Measurements from ENCODE around the gene DDX10.
"Not testable (repeated sequence)": the region's sequence is repeated elsewhere in the genome, so short reads cannot be mapped to it uniquely, and the experiment has no call there.

Gene DDX10

GRCh38 chr11:108793611-108794010, 128.7 kb downstream of the DDX10 start:
- no peak overlapping the region for H3K27ac ChIP-seq (ENCODE audit: low read depth, low read length)
- no peak overlapping the region for H3K4me3 ChIP-seq (ENCODE audit: low read length)
- no peaks in the 10 kb centered on the region for H3K27me3 ChIP-seq (ENCODE audit: control insufficient read depth, insufficient read depth, low read length)
- H3K36me3 ChIP-seq (ENCODE audit: control insufficient read depth, insufficient read depth, low read length), result no peaks in the 10 kb centered on the region
- no peak overlapping the region for H3K9ac ChIP-seq (ENCODE audit: low read length)
- H3K4me1 ChIP-seq (ENCODE audit: control insufficient read depth, insufficient read depth, low read length), result no peaks in the 10 kb centered on the region

- H3K36me3 ChIP-seq (ENCODE audit: control insufficient read depth, insufficient read depth, low read length), result no peaks in the 10 kb centered on the region
- H3K4me1 ChIP-seq (ENCODE audit: control insufficient read depth, insufficient read depth, low read length), result no peaks in the 10 kb centered on the region
- no peak overlapping the region for H3K4me3 ChIP-seq (ENCODE audit: low read length)
- H3K9ac ChIP-seq (ENCODE audit: low read length), result no peak overlapping the region
- H3K27ac ChIP-seq (ENCODE audit: low read depth, low read length), result no peak overlapping the region
- no peaks in the 10 kb centered on the region for H3K27me3 ChIP-seq (ENCODE audit: control insufficient read depth, insufficient read depth, low read length)
Observed at GRCh38 chr11:108796551-108796950, 131.7 kb downstream of the DDX10 start.

- Histone ChIP-seq H3K4me3 (ENCODE audit: low read length) (no peak overlapping the region), H3K9ac (ENCODE audit: low read length) (no peak overlapping the region), H3K4me1 (ENCODE audit: control insufficient read depth, insufficient read depth, low read length) (no peaks in the 10 kb centered on the region), H3K27ac (ENCODE audit: low read depth, low read length) (no peak overlapping the region), H3K36me3 (ENCODE audit: control insufficient read depth, insufficient read depth, low read length) (no peaks in the 10 kb centered on the region), H3K27me3 (ENCODE audit: control insufficient read depth, insufficient read depth, low read length) (no peaks in the 10 kb centered on the region)
Observed at GRCh38 chr11:108797578-108798100, 132.8 kb downstream of the DDX10 start.

- Histone ChIP-seq H3K36me3 (ENCODE audit: control insufficient read depth, insufficient read depth, low read length) (no peaks in the 10 kb centered on the region), H3K4me1 (ENCODE audit: control insufficient read depth, insufficient read depth, low read length) (no peaks in the 10 kb centered on the region), H3K9ac (ENCODE audit: low read length) (no peak overlapping the region), H3K4me3 (ENCODE audit: low read length) (no peak overlapping the region), H3K27ac (ENCODE audit: low read depth, low read length) (no peak overlapping the region), H3K27me3 (ENCODE audit: control insufficient read depth, insufficient read depth, low read length) (no peaks in the 10 kb centered on the region)
Observed at GRCh38 chr11:108802492-108802891, 137.6 kb downstream of the DDX10 start.

- Histone ChIP-seq H3K9ac (ENCODE audit: low read length) (no peak overlapping the region), H3K36me3 (ENCODE audit: control insufficient read depth, insufficient read depth, low read length) (no peaks in the 10 kb centered on the region), H3K4me3 (ENCODE audit: low read length) (no peak overlapping the region), H3K27ac (ENCODE audit: low read depth, low read length) (no peak overlapping the region), H3K4me1 (ENCODE audit: control insufficient read depth, insufficient read depth, low read length) (no peaks in the 10 kb centered on the region), H3K27me3 (ENCODE audit: control insufficient read depth, insufficient read depth, low read length) (no peaks in the 10 kb centered on the region)
Observed at GRCh38 chr11:108803776-108804175, 138.9 kb downstream of the DDX10 start.

GRCh38 chr11:108804511-108804910, 139.6 kb downstream of the DDX10 start:
- H3K36me3 ChIP-seq (ENCODE audit: control insufficient read depth, insufficient read depth, low read length), result no peaks in the 10 kb centered on the region
- no peak overlapping the region for H3K9ac ChIP-seq (ENCODE audit: low read length)
- no peak overlapping the region for H3K27ac ChIP-seq (ENCODE audit: low read depth, low read length)
- H3K4me3 ChIP-seq (ENCODE audit: low read length), result no peak overlapping the region
- no peaks in the 10 kb centered on the region for H3K27me3 ChIP-seq (ENCODE audit: control insufficient read depth, insufficient read depth, low read length)
- no peaks in the 10 kb centered on the region for H3K4me1 ChIP-seq (ENCODE audit: control insufficient read depth, insufficient read depth, low read length)

- Histone ChIP-seq H3K36me3 (ENCODE audit: control insufficient read depth, insufficient read depth, low read length) (no peaks in the 10 kb centered on the region), H3K27ac (ENCODE audit: low read depth, low read length) (no peak overlapping the region), H3K9ac (ENCODE audit: low read length) (no peak overlapping the region), H3K4me3 (ENCODE audit: low read length) (no peak overlapping the region), H3K27me3 (ENCODE audit: control insufficient read depth, insufficient read depth, low read length) (no peaks in the 10 kb centered on the region), H3K4me1 (ENCODE audit: control insufficient read depth, insufficient read depth, low read length) (no peaks in the 10 kb centered on the region)
Observed at GRCh38 chr11:108805030-108805429, 140.2 kb downstream of the DDX10 start.

- Histone ChIP-seq H3K27ac (ENCODE audit: low read depth, low read length) (no peak overlapping the region), H3K27me3 (ENCODE audit: control insufficient read depth, insufficient read depth, low read length) (no peaks in the 10 kb centered on the region), H3K36me3 (ENCODE audit: control insufficient read depth, insufficient read depth, low read length) (no peaks in the 10 kb centered on the region), H3K4me3 (ENCODE audit: low read length) (no peak overlapping the region), H3K9ac (ENCODE audit: low read length) (no peak overlapping the region), H3K4me1 (ENCODE audit: control insufficient read depth, insufficient read depth, low read length) (no peaks in the 10 kb centered on the region)
Observed at GRCh38 chr11:108807262-108807661, 142.4 kb downstream of the DDX10 start.

- Histone ChIP-seq H3K36me3 (ENCODE audit: control insufficient read depth, insufficient read depth, low read length) (no peaks in the 10 kb centered on the region), H3K4me3 (ENCODE audit: low read length) (no peak overlapping the region), H3K27me3 (ENCODE audit: control insufficient read depth, insufficient read depth, low read length) (no peaks in the 10 kb centered on the region), H3K4me1 (ENCODE audit: control insufficient read depth, insufficient read depth, low read length) (no peaks in the 10 kb centered on the region), H3K9ac (ENCODE audit: low read length) (no peak overlapping the region), H3K27ac (ENCODE audit: low read depth, low read length) (no peak overlapping the region)
Observed at GRCh38 chr11:108813086-108813485, 148.2 kb downstream of the DDX10 start.

GRCh38 chr11:108817976-108818375, 153.1 kb downstream of the DDX10 start:
- H3K27me3 ChIP-seq (ENCODE audit: control insufficient read depth, insufficient read depth, low read length), result no peaks in the 10 kb centered on the region
- no peaks in the 10 kb centered on the region for H3K36me3 ChIP-seq (ENCODE audit: control insufficient read depth, insufficient read depth, low read length)
- H3K4me3 ChIP-seq (ENCODE audit: low read length), result no peak overlapping the region
- no peak overlapping the region for H3K27ac ChIP-seq (ENCODE audit: low read depth, low read length)
- no peak overlapping the region for H3K9ac ChIP-seq (ENCODE audit: low read length)
- H3K4me1 ChIP-seq (ENCODE audit: control insufficient read depth, insufficient read depth, low read length), result no peaks in the 10 kb centered on the region

- no peaks in the 10 kb centered on the region for H3K36me3 ChIP-seq (ENCODE audit: control insufficient read depth, insufficient read depth, low read length)
Observed at GRCh38 chr11:108818971-108819370, 154.1 kb downstream of the DDX10 start.

GRCh38 chr11:108819957-108820356, 155.1 kb downstream of the DDX10 start:
- H3K4me1 ChIP-seq (ENCODE audit: control insufficient read depth, insufficient read depth, low read length), result no peaks in the 10 kb centered on the region
- H3K4me3 ChIP-seq (ENCODE audit: low read length), result no peak overlapping the region
- H3K9ac ChIP-seq (ENCODE audit: low read length), result no peak overlapping the region
- H3K36me3 ChIP-seq (ENCODE audit: control insufficient read depth, insufficient read depth, low read length), result no peaks in the 10 kb centered on the region
- no peak overlapping the region for H3K27ac ChIP-seq (ENCODE audit: low read depth, low read length)
- H3K27me3 ChIP-seq (ENCODE audit: control insufficient read depth, insufficient read depth, low read length), result no peaks in the 10 kb centered on the region

More at GRCh38 chr11:108818971-108819370, 154.1 kb downstream of the DDX10 start:
- Histone ChIP-seq H3K27ac (ENCODE audit: low read depth, low read length) (no peak overlapping the region), H3K9ac (ENCODE audit: low read length) (no peak overlapping the region), H3K4me3 (ENCODE audit: low read length) (no peak overlapping the region), H3K27me3 (ENCODE audit: control insufficient read depth, insufficient read depth, low read length) (no peaks in the 10 kb centered on the region), H3K4me1 (ENCODE audit: control insufficient read depth, insufficient read depth, low read length) (no peaks in the 10 kb centered on the region)

GRCh38 chr11:108823960-108824359, 159.1 kb downstream of the DDX10 start:
- not testable (repeated sequence) for H3K27me3 ChIP-seq (ENCODE audit: control insufficient read depth, insufficient read depth, low read length); H3K4me3 ChIP-seq (ENCODE audit: low read length); H3K4me1 ChIP-seq (ENCODE audit: control insufficient read depth, insufficient read depth, low read length); H3K9ac ChIP-seq (ENCODE audit: low read length); H3K36me3 ChIP-seq (ENCODE audit: control insufficient read depth, insufficient read depth, low read length); H3K27ac ChIP-seq (ENCODE audit: low read depth, low read length)

All from rectal smooth muscle tissue (tissue), 1 donor.